Uterus (tissue), 4 donors: ENCODE results near the gene GYG1. TPM values are rescaled to one million over a fixed set of nuclear protein-coding genes. Genes with fewer than 3 reads are reported as not detected.

Source experiments
- DNase-seq, 2 donors: peaks; one replicate each; pipeline ENCODE4 v3.0.0-alpha.2; 2019 to 2020
- H3K27ac ChIP-seq, 2 donors: fragments of 200-600 bp; sonication (generic); 1 replicate in 1 of 2; 2 replicates in 1 of 2; pipeline ENCODE4 v1.5.1; 2016 to 2018
- H3K27me3 ChIP-seq, 2 donors: fragments of 200-600 bp; sonication (generic); one replicate each; pipeline ENCODE4 v1.5.1; 2018 to 2019; ENCODE audit warnings: control low read depth in 1 of 2
- H3K36me3 ChIP-seq, 2 donors: fragments of 200-600 bp; sonication (generic); one replicate each; pipeline ENCODE4 v1.5.1; 2019; ENCODE audit warnings: control low read depth in 1 of 2
- H3K4me1 ChIP-seq, 2 donors: fragments of 200-600 bp; sonication (generic); one replicate each; pipeline ENCODE4 v1.5.1; 2018 to 2019; ENCODE audit warnings: control low read depth in 1 of 2
- H3K4me3 ChIP-seq, 2 donors: fragments of 200-600 bp; sonication (generic); 1 replicate in 1 of 2; 2 replicates in 1 of 2; pipeline ENCODE4 v1.5.1; 2018 to 2019; ENCODE audit warnings: mild to moderate bottlenecking in 1 of 2
- H3K9me3 ChIP-seq, 2 donors: fragments of 200-600 bp; sonication (generic); one replicate each; pipeline ENCODE4 v1.5.1; 2019; ENCODE audit warnings: control low read depth in 1 of 2
- CTCF ChIP-seq, 4 experiments: fragments of 200-600 bp in 2 of 4; fragments of 450-650 bp in 2 of 4; sonication (generic) in 2 of 4; IDR thresholded peaks; one replicate each; pipeline ENCODE4 v1.5.1; 2016 to 2019; ENCODE audit warnings: antibody characterized with exemption in 4 of 4, mild to moderate bottlenecking in 2 of 4, moderate library complexity in 1 of 4
- POLR2A ChIP-seq, 2 donors: fragments of 450-650 bp; IDR thresholded peaks; one replicate each; pipeline ENCODE4 v1.6.1; 2016; ENCODE audit warnings: antibody characterized with exemption in 2 of 2, mild to moderate bottlenecking in 1 of 2, moderate library complexity in 1 of 2
- intact Hi-C: fragments of 100-400 bp; cut with DNase I; formaldehyde crosslinking; loops from one replicate; pipeline ENCODE4 v1.15.1; 2023; ENCODE audit warnings: low total_unique reads
- total RNA-seq, 4 donors: library from RNA; depleted of rRNA in 3 of 4; stranded (reverse); fragments of >200 nt in 3 of 4; gene quantifications; one replicate each; pipeline versions ENCODE4 v1.1.0 to v1.2.4, GENCODE V29; 2014 to 2023
- donor health status: DM: yes; HTN: yes; CAD: no.

Gene GYG1
- total RNA-seq, 4 donors from 2014 or later: 37.4 to 122 (median 64.2) TPM

- H3K9me3 ChIP-seq: no peaks in the 10 kb centered on the region
- intact Hi-C loops: no loop called here
- no peaks in the 10 kb centered on the region for H3K36me3 ChIP-seq
- no peak for DNase-seq
- H3K4me3 ChIP-seq: no peak overlapping the region
- no peak overlapping the region for H3K27ac ChIP-seq
- no peaks in the 10 kb centered on the region for H3K27me3 ChIP-seq
- H3K4me1 ChIP-seq: no peaks in the 10 kb centered on the region
- TF ChIP-seq POLR2A (IDR thresholded peaks at IDR 0.05) (no peak), CTCF (IDR thresholded peaks at IDR 0.05) (no peak)
Measured at GRCh38 chr3:149007567-149008257, 16.4 kb downstream of the GYG1 start.

- intact Hi-C loops: no loop called here
- H3K4me3 ChIP-seq: no peak overlapping the region
- no peaks in the 10 kb centered on the region for H3K36me3 ChIP-seq
- peak overlapping the region in 1 of 2 donors; percentile 53 for H3K27ac ChIP-seq
- no peaks in the 10 kb centered on the region for H3K27me3 ChIP-seq
- H3K9me3 ChIP-seq: no peaks in the 10 kb centered on the region
- H3K4me1 ChIP-seq: no peaks in the 10 kb centered on the region
- no peak for DNase-seq
- TF ChIP-seq POLR2A (IDR thresholded peaks at IDR 0.05) (no peak), CTCF (IDR thresholded peaks at IDR 0.05) (no peak)
Measured at GRCh38 chr3:149009732-149010131, 18.4 kb downstream of the GYG1 start.

GRCh38 chr3:149010504-149010951, 19.2 kb downstream of the GYG1 start:
- no peaks in the 10 kb centered on the region for H3K4me1 ChIP-seq
- intact Hi-C loops: no loop called here

GRCh38 chr3:149010966-149011365, 19.6 kb downstream of the GYG1 start:
- Histone ChIP-seq H3K4me1 (no peaks in the 10 kb centered on the region), H3K4me3 (no peak overlapping the region), H3K36me3 (no peaks in the 10 kb centered on the region), H3K27me3 (no peaks in the 10 kb centered on the region), H3K9me3 (no peaks in the 10 kb centered on the region), H3K27ac (peak overlapping the region; percentile 14 to 53)
- DNase-seq: no peak
- no peak for TF ChIP-seq CTCF (IDR thresholded peaks at IDR 0.05)
- no peak for TF ChIP-seq POLR2A (IDR thresholded peaks at IDR 0.05)
- intact Hi-C loops: no loop called here

More at GRCh38 chr3:149010504-149010951, 19.2 kb downstream of the GYG1 start:
- TF ChIP-seq CTCF (IDR thresholded peaks at IDR 0.05) (no peak), POLR2A (IDR thresholded peaks at IDR 0.05) (no peak)
- H3K4me3 ChIP-seq: no peak overlapping the region
- peak overlapping the region; percentile 14 to 53 for H3K27ac ChIP-seq
- H3K36me3 ChIP-seq: no peaks in the 10 kb centered on the region
- DNase-seq: no peak
- H3K27me3 ChIP-seq: no peaks in the 10 kb centered on the region
- H3K9me3 ChIP-seq: no peaks in the 10 kb centered on the region

GRCh38 chr3:149011676-149012075, 20.3 kb downstream of the GYG1 start:
- no peak for TF ChIP-seq POLR2A (IDR thresholded peaks at IDR 0.05)
- no peak for TF ChIP-seq CTCF (IDR thresholded peaks at IDR 0.05)
- DNase-seq: no peak
- Histone ChIP-seq H3K9me3 (no peaks in the 10 kb centered on the region), H3K4me1 (no peaks in the 10 kb centered on the region), H3K27me3 (no peaks in the 10 kb centered on the region), H3K4me3 (no peak overlapping the region), H3K36me3 (no peaks in the 10 kb centered on the region), H3K27ac (no peak overlapping the region)
- intact Hi-C loops: no loop called here
